Measurements from ENCODE around the gene SIGLEC9.

Gene SIGLEC9

DNA sequence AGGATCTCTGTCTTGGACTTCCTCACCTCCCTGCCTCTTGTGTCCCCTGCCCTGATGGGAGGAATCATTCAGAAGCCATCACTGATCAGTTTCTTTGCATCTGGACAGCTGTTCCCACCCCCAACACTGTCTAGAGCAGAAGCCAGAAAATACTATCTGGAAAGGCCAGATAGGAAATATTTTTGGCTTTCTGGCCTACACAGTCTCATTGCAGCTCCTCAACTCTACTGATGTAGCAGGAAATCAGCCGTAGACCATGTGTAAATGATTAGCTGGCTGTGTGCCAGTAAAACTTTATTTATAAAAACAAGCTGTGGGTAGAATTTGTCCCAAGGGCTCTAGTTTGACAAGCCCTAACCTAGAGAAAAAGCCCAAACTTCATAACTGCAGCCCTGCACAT, 23.0 kb downstream of the SIGLEC9 start:
- no peak for DNase-seq

DNA sequence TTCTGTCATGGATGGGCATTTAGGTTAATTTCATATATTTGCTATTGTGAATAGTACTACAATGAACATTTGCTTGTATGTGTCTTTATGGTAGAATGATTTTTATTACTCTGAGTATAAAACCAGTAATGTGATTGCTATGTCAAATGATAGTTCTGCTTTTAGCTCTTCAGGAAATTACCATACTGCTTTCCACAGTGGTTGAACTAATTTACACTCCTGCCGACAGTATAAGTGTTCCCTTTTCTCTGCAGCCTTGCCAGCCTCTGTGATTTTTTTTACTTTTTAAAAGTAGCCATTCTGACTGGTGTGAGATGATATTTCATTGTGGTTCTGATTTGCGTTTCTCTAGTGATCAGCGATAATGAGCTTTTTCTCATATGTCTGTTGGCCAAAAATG, 23.9 kb downstream of the SIGLEC9 start:
- no peak for DNase-seq

DNA sequence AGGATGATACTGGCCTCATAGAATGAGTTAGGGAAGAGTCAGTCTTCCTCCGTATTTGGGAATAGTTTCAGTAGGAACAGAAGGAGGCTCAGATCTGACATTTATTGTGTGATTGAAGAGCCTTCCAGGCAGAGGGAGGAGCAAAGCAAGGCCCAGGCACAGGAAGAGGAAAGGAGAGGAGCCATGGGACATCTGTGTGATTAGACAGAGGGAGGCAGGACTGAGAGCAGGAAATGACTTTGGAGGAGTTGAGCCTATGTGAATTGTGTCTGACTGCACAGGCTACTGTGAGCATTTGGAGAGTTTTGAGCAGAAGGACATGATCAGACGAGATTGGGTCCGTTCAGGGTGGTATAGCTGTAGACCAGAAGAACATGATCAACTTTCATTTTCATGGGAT, 25.9 kb downstream of the SIGLEC9 start:
- DNase-seq: no peak

DNA sequence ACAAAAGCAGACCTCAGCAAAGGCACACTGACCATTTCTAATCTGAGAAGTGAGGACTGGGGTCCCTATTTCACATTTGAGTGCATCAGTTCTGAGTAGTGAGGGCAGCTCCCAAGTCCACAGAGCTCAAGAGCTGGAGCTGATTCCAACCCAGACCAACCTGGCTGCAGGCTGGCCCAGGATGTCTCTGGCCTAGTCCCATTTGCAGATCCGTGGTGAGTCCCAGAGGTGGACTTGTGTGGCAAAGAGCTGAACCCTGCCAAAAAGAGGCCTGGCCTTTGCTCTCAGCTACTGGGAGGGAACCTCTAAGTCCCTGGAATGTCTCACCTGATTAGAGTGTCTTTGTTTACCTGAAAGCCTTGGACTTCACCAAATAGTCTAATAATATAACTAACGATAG, 32.0 kb downstream of the SIGLEC9 start:
- DNase-seq: no peak

DNA sequence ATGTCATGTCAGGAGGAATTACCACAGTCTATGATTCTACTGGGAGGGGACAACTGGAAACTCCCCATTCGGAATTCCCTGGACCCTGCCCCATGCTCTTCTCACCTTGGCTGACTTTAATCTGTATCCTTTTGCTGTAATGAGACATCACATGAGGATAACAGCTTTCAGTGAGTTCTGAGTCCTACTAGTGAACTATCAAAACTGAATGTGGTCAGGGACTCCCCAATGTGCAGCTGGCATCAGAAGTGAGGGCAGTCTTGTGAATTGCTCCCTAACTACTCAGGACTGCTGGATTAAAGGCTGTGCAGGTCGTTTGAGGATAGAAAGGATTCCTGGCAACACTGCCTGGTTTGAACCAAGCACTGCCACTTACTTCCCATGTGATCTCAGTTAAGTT, 32.6 kb downstream of the SIGLEC9 start:
- DNase-seq: no peak

DNA sequence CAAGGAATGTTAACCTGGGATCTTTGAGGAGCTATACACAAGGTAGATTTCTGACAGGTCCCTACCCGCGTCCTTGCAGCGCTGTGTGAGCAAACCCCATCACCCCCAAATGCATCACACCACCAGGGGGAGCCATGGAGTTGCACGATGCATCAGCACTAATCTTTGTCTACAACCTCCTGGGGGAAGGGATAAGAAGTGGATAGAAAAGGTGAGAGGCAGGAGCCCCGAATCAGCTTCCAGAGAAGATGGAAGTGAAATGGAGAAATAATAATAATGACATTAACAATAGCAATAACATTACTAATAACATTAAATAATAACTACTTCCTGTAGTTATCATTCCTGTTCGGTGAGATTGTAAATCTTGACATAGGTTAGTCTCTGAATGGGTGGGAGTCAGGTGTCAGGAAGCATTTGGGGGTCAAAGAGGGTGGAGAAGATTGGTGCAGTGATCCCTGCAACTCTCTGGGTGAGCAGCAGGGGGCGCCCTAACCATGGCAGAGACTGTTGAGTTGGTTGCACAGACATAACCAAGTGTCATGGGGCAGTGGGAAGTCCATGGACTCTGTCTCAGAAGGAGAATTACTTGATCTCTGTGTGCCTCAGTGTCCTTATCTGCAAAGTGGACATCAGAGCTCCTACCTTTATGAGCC, 33.9 kb downstream of the SIGLEC9 start:
- DNase-seq: peak; percentile 82

DNA sequence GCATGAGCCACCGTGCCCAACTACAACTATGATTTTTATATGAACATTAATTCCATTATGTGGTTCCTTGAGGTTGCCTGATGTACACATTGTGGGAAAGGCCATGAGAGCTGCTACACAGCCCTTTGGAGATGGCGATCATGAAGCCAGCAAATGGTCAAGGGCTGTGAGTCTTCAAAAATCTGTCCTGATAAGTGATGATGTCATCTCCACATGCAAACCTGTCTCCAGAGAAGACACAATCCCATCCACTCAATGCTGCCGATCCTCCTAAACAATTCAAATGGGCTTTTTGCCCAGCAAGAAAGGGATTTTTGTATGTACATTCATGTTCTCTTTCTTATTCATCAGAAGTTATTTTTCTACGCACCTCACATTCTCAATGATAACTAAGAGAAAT, 35.0 kb downstream of the SIGLEC9 start:
- DNase-seq: no peak

DNA sequence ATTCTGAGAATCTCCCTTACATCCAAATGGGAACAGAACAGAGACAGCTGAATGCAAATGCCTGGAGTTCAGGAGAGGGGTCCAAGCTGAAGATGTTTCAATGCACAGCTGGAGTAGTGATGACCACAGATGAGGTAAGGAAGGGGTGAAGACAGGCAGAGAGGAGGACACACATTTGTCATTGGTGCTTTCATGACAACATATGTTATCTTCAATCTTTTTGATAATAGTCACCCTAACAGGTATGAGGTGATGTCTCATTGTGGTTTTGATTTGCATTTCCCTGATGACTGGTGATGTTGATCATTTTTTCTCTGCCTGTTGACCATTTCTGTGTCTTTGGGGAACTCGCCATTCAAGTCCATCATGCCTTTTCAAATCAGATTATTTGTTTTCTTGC, 36.6 kb downstream of the SIGLEC9 start:
- no peak for DNase-seq

DNA sequence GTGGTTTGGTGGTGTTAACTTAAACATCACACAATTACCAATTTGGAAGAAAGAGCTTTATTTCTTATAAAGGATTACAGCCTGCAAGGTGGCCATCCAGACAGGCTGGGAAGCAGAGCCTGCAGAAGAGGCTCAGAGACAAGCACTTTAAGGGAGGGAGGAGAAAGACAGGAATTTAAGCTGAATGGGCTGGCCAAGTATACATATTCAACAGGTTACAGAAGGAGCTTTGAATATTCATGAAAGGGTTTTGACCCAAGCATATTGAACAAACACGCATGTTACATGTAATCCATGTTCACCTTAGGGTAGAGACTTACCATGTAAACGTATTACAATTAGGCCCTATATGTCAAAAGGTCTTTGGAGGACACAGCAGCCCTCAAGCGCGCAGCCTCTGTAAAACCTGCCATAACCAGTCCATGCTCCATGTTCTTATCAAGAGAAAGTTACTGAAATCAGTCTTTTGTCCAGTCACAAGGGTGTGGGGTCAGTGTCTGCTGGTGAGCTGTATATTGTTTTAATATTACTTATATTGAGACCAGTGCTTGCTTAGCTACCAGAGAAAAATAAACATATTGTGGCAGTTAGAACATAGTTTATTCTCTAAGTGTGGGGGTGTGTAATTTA, 37.3 kb downstream of the SIGLEC9 start:
- DNase-seq: no peak

DNA sequence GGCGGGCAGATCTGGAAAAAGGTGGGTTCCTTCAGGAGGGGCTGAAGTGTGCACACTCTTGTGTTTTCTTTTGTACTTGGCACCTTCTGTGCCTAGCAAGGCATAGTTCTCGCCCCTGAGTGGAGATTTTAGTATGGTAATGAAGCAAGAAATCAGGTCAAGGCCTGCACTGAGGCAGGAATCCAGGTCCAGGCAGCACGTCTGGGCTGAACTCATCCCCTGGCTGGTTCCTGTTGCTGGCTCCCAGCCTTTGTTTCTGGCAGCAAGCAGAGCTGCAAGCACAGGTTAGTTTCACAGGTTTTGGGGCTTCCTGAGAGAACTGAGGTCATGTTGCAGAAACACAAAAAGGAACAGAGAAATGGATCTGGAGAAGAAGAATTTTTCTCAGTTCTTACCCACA, 38.6 kb downstream of the SIGLEC9 start:
- DNase-seq: no peak

DNA sequence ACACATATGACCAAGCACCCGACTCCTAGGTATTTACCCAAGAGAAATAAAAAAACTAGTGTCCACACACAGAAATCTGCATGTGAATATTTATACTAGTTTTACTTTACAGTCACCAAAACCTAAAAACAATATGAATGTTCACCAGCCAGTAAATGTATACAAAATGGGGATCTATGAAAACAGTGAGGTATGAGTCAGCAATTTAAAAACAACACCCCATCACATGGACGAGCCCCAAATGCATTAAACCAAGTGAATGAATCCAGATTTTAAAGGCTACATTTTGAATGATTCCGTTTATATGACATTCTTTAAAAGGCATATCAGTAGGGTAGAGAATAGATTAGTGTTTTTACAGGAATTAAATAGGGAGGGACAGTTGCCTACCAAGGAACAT, 39.5 kb downstream of the SIGLEC9 start:
- no peak for DNase-seq

DNA sequence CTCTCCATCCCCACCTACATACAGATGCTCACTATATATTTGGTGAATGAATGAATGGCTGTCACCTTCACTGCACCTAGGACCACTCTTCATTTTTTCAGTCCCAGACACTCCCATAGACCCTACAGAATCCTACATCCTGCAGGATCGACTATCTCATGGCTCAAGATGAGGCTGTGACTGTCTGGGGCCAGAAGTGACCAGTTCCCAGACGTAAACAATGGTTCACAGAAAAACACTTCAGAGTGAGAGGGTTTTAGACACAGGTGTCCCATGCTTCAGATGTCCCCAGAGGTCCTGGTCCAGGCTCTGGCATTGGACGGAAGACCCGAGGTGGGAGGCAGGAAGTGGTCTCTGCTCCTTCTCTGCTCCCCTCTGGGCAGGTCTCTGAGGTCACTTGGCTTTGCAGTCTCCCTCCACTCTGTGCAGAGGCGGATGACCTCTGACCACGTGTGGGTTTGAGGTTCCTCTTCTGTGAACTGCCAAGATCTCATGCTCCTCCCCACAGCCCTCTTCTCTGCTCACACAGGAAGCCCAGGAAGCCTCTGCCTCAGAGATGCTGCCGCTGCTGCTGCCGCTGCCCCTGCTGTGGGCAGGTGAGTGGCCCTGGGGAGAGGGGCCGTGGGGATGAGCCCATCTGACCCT, 42.3 kb downstream of the SIGLEC9 start:
- no peak for DNase-seq

DNA sequence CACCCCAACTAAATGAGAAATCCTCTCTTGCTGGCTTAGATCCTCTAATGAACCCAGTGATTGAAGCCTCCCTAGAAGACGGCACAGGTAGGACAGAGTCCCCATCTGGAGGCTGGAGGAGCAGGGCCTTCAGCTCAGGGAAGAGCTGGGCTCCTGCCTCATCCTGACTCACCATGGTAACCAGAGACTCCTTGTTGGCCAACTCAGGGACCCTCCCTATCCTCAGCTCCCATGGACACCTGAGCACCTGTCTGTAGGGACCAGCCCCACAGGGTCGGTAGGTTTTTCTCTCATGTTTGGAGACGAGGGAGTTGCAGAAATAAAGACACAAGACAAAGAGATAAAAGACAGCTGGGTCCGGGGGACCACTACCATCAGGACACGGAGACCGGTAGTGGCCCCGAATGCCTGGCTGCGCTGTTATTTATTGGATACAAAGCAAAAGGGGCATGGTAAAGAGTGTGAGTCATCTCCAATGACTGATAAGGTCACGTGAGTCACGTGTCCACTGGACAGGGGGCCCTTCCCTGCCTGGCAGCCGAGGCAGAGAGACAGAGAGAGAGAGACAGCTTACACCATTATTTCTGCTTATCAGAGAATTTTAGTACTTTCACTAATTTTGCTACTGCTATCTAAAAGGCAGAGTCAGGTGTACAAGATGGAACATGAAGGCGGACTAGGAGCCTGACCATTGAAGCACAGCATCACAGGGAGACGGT, 44.0 kb downstream of the SIGLEC9 start:
- DNase-seq: no peak

DNA sequence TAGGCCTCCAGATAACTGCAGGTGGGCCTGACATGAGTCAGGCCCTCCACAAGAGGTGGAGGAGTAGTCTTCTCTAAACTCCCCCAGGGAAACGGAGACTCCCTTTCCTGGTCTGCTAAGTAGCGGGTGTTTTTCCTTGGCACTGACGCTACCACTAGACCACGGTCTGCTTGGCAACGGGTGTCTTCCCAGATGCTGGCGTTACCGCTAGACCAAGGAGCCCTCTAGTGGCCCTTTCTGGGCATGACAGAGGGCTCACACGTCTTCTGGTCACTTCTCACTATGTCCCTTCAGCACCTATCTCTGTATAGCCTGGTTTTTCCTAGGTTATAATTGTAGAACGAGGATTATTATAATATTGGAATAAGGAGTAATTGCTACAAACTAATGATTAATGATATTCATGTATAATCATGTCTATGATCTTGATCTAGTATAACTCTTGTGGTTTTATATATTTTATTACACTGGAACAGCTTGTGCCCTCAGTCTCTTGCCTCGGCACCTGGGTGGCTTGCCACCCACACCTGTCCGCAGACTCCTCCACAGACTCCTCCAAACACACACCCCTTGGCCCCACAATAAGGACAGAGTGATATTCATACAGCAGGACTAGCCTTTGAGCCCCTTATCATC, 44.7 kb downstream of the SIGLEC9 start:
- peak; percentile 60 for DNase-seq

DNA sequence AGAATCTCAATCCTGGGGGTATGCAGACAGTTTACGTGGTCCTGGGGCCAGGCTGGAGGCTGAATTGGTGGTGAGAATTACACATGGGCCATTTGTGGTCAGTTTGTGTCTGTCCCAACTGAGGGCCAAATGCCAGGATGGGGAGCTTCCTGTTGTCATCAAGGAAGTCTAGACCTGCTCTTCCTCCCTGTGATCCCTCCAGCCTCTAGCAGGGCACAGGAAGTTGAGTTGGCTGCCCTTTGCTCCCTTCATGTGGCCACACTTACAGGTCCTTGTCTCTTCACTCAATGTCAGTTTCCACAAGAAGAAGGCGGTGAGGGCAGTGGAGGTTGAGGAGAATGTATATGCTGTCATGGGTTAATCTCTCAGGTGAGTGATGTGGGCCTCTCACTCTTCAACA, 47.5 kb downstream of the SIGLEC9 start:
- DNase-seq: no peak

DNA sequence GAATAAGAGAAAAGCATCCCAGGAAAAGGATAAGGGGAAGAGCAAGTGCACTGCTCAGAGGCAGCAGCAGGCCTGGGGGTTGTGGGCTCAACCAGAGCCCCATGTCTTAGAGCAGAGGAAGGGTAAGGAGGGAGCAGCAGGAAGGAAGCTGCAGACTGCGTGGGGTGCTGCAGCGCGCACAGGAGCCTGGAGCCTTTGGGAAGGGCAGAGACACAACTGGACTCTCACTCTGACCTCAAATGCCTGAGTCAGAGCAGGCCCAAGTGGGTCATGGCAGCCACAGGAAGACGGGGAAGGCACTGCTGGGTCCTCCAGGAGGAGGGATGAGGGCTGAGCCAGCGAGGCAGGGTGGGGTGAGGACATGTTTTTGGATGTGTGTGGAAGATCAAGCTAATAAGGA, 49.0 kb downstream of the SIGLEC9 start:
- no peak for DNase-seq

DNA sequence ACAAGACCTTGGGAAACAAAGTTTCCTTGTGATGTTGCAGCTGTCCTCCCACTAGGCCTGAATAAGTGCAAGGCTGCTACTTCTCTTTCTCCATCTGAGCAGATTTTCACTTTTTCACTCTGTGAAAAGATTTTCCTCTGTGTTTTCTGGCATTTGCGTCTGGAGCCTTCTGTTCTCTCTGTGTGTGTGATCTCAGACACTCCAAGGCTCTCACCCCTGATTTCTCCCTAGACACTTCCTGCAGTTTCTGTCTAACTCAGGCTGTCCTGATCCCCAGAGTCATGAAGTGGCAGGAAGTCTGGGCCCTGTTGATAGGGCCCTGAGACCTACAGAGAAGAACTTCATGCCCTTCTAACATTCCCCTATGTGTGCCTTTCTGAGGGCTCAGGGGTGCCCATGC, 54.5 kb downstream of the SIGLEC9 start:
- DNase-seq: no peak

All from stimulated activated CD4-positive, alpha-beta T cell treated with anti-CD3 and anti-CD28 coated beads, Interleukin-1b, Interleukin-23, amount 100 ng/mL, for 48 hours (primary cell).